ENCODE measurements around the gene PNKD. TPM values are rescaled to one million over a fixed set of nuclear protein-coding genes. Genes with fewer than 3 reads are reported as not detected.

Gene PNKD
- total RNA-seq, 1 donor = 17.4 TPM

GRCh38 chr2:218386505-218387368 lies 116.4 kb downstream of the PNKD start:
- no peak overlapping the region for H3K4me3 ChIP-seq (ENCODE audit: low read depth, low read length)
- no peak for TF ChIP-seq CTCF (IDR thresholded peaks at IDR 0.05; ENCODE audit: insufficient read depth, low read length)
- DNase-seq (ENCODE audit: low read depth) = no peak

- TF ChIP-seq CTCF (IDR thresholded peaks at IDR 0.05; ENCODE audit: insufficient read depth, low read length) = no peak
- peak; percentile 55 for DNase-seq (ENCODE audit: low read depth)
- peak overlapping the region; percentile 25 for H3K4me3 ChIP-seq (ENCODE audit: low read depth, low read length)
These were observed 117.3 kb downstream of the PNKD start for GRCh38 chr2:218387369-218388194.

- H3K4me3 ChIP-seq (ENCODE audit: low read depth, low read length) = no peak overlapping the region
- DNase-seq (ENCODE audit: low read depth) = no peak
- TF ChIP-seq CTCF (IDR thresholded peaks at IDR 0.05; ENCODE audit: insufficient read depth, low read length) = no peak
These were observed 119.2 kb downstream of the PNKD start for GRCh38 chr2:218389333-218390150.

- no peak overlapping the region for H3K4me3 ChIP-seq (ENCODE audit: low read depth, low read length)
- no peak for TF ChIP-seq CTCF (IDR thresholded peaks at IDR 0.05; ENCODE audit: insufficient read depth, low read length)
- DNase-seq (ENCODE audit: low read depth) = no peak
These were observed 120.9 kb downstream of the PNKD start for GRCh38 chr2:218391202-218391601.

- DNase-seq (ENCODE audit: low read depth) = no peak
- TF ChIP-seq CTCF (IDR thresholded peaks at IDR 0.05; ENCODE audit: insufficient read depth, low read length) = no peak
- no peak overlapping the region for H3K4me3 ChIP-seq (ENCODE audit: low read depth, low read length)
These were observed 122.1 kb downstream of the PNKD start for GRCh38 chr2:218392459-218392858.

- TF ChIP-seq CTCF (IDR thresholded peaks at IDR 0.05; ENCODE audit: insufficient read depth, low read length) = no peak
- DNase-seq (ENCODE audit: low read depth) = no peak
- no peak overlapping the region for H3K4me3 ChIP-seq (ENCODE audit: low read depth, low read length)
These were observed 122.7 kb downstream of the PNKD start for GRCh38 chr2:218392891-218393462.

Data from fibroblast of the aortic adventitia (primary cell).